NCI-H1417 (cell line): ENCODE measurements around the gene KRT36.

Source experiments
- DNase-seq, 3 experiments: peaks; one replicate each; lab custom pipeline; 2025; lab: John Stamatoyannopoulos, UW

KRT36 gene

DNA sequence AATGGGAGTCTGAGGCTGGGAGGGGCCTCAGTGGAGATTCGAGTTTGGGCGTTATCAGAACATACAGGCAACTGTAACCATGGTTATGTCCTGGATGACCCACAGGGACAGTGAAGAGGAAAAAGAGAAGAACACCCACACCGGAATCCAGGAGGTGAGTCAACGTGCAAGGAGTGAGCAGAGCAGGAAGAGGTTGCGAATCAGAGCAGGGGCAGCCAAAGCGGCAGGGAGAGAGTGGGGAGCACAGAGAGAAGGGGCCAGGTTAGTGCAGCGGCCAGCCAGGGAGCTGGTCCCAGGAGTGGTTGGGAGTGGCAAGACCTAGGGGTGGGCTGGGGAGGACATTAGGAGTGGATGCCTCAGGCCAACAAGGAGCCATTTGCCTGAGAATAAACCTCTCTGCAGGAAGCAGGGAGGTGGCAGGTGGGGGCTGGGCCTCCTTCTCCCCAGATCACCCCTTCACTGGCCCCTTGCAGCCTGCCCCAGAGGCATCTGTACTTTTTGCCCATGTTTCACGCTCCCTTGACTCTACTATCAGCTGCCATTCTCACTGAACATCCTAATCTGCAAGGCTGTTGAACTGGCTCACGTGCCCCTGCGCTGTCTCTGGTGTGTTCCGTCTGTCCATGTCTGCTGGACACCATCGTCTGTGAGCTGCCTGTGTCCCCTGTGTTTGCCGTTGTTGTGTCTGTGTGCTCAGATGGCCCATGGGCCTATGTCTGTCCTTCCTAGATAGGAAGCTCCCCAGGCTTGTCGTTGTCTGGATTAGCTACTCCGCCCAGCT lies 10.6 kb upstream of the KRT36 start:
- DNase-seq = no peak

DNA sequence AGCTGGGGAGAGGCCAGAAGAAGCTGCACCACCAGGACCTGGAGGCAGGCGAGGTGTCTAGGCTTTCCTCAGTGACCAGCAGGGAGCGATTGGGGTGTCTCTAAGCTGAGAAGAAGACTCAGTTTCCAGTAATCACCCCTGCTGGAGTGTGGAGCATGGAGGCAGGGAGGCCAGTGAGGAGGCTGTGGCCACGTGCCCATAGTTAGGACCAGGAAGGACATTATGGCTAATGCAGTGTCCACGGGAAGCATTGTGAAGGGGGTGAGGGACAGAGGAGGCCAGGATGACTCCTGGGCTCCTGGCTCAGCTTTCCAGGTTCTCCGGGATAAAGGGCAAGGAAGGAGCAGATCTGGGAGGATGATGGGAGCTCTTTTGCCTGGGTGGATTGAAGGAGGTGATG lies 10.0 kb upstream of the KRT36 start:
- no peak for DNase-seq

DNA sequence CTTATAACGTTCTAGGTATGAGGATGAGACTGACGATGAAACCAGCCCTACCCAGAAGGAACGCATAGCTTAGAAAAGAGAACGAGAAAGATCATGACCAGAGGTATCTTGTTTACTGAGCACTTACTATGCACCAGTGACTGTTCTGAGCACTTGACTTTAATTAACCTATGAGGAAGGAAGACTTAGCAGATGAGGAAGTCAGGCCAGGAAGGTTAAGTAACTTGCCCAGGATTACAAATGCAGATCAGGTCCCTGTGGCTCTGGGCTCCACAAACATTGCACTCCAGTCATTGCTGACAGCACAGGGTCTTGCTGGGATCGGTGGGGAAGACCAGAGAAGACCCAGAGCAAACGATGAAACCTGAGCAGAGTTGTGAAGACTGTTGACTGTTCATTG lies 8.6 kb upstream of the KRT36 start:
- DNase-seq = no peak

DNA sequence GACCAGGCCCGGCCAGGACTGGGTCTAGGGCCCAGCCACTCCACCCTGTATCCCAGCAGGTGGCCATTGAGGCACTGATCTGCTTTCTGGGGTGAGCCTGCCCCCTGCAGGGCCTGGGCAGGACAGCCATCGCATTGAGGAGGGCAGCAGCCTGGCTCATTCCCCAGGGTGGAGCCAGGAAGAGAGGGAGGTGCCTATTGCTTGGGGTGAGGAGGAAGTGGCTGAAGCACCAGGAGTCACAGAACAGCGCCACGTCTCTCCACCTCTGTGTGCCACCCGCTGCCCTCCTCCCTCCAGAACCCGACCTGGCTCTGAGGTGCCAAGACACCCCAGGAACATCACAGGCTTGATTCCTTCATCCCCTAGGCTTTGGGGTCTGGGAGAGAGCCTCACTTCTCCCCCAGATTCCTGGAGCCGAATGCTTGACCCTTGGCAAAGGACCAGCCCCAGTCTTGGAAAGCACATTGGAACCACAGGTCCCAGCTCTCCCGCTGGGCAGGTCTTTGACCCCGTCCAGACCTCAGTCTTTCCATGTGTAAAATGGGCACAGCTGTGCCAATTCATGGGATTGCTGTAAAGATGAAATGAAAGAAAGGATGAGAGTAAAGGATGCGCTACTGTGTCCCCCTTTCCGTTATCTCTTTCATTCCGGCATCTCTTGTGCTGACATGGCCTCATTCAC lies 7.2 kb upstream of the KRT36 start:
- peak in 2 of 3 experiments; percentile 11 to 38 for DNase-seq

DNA sequence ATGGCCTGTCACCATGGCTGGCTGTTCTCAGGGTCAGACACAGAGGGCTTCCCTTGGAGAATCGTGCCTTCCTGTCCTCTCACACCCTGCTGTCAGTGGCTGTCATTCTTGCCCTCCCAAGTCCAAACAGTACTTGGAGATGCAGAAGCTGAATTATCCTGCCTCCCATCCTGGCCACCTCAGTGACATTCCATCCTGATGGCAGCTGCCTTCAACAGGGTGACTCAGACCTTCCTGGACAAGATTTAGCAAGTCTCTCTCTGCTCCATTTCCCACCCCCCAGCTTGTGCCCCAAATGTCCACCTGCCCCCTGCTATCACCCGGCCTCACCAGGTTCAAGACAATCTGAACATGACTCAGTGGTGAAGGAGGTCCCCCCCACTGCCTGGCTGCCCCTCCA lies 4.8 kb upstream of the KRT36 start:
- DNase-seq = no peak

DNA sequence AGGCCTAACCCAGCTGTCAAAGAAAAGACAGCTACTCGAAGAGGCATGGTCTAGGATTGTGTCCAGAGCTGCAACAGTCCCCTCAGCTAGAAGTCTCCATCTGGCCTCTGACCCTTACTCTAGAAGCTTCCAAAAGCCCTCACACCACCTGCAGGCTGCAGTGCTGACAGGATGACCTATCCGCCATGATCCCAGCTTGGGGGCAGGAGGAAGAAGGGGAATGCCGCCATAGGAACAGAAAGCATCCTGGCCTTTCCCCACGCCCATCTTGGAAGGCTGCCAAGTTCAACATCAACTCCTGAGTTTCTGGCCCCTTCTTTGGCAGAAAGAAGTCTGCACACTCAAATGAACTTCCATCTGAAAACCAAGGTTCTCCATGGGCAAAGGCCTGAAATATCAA lies 3.1 kb upstream of the KRT36 start:
- DNase-seq = peak; percentile 42 to 84 (median 62)

DNA sequence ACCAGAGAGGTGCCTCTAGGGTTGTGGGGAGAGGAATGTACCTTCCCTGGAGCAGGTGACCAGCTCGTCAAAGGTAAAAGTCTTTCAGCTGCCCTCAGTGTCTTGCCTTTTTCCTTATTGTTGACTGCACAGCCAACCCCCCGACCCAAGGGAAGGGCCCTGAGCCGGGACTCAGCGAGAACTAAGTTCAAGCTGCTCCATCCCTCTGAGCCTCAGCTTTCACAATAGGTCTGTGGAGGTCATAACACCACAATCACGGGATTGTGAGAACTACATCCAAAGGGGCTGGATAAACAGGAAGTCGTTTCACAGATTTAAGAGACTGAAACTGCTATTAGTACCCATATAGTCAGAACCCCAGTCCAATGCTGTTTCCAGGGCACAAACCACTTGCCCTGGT lies 2.6 kb upstream of the KRT36 start:
- DNase-seq = no peak

DNA sequence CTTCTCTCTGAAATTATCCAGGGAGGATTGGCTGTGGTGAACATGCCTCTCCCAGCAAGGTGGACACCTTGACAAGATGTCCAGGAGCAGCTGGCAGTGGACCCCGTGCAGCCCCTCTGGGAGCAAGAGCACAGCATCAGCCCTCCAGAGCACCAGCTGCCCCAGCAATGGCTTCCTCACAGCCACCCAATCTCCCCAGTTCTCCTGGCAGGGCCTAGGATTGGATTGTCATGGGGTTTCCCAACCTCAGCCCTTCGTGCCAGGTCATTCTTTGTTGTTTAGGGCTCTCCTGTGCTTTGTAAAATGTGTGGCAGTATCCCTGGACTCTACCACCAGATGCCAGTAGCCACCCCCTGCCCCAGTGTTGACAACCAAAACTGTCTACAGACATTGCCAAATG lies 1.8 kb upstream of the KRT36 start:
- DNase-seq = no peak

DNA sequence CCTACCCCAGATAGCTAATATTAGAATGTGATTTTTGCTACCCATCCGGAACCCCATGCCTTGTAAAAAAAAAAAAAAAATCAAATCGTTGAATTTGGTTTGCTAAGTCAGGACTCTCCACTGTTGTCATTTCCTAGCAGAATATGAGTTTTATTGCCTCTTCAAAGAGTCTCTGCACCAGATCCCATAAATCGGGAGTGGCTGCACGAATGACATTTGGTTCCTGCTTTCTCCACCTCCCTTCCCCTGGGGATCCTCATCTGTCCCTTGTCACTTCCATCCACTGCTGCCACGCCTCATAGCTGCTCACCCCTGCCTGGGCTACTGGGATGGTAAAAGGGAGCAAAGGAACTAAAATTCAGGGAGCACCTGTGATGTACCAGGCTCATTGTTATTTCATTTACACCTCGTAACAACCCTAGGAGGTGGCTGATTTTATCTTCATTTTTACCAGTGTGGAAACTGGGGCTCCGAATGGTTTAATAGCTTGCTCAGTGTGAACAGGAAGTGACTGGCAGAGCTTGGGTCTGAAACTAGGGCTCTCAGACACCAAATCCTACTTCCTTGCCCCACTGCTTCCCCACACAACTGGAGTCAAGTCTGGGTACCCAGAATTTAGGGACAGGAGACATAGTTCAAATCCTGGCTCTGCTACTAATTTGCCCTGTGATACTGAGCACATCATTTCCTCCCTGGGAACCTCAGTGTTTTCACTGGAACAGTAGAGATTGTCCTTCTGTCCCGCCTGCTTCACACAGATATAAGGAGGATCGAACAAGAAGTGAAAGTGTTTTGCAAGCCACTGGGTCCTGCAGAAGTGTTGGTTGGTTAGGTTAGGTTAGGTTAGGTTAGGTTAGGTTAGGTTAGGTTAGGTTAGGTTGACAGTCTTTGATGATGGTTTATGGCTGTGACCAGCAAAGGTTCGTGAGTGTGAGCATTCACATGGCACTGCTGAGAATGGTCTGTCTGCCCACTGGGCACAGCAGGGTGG lies 585 bp upstream of the KRT36 start:
- DNase-seq = peak in 1 of 3 experiments; percentile 72

DNA sequence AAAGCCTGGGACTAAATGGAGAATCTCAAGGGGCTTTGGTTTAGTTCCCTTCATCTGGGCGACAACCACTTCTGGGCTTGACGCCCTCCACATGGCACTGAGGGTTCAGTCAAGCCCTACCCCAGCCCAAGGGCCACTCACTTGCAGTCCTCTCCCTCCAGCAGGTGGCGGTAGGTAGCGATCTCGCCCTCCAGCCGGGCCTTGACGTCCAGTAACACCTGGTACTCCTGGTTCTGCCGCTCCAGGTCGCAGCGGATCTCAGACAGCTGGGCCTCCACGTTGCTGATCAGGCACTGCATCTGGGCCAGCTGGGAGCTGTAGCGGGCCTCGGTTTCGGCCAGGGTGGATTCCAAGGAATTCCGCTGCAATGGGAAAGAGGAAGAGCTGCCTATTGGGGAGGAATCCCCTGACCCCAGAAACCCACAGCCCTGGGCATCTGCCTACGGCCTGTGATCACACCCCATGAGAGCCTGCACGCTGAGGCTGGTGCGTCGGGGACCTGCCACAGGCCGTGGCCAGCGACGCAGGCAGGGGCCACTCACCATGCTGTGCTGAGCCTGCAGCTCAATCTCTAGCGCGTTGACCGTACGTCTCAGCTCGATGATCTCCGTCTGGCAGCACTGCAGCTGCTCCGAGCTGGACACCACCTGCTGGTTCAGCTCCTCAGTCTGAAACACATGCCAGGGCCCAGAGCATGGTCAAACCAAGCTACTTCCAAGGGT lies 2.7 kb downstream of the KRT36 start:
- no peak for DNase-seq

DNA sequence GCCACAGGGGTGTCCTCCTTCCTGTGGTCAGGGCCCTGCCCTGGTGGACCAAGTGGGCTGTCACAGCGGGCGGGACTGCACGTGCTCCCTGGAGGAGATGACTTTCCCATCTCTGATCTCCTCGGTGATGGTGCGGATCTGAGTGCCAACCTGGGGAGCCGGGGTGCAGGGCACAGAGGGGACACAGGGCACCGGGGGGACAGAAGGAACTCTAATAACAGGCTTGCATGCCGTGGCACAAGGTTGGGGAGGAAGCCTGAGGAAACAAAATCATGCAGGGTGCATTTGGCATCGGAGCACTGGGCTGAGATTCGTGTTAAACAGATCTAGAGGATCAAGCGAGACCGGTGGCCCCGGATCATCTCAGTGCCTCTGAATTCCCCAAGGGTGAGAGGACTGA lies 3.4 kb downstream of the KRT36 start:
- DNase-seq = no peak

DNA sequence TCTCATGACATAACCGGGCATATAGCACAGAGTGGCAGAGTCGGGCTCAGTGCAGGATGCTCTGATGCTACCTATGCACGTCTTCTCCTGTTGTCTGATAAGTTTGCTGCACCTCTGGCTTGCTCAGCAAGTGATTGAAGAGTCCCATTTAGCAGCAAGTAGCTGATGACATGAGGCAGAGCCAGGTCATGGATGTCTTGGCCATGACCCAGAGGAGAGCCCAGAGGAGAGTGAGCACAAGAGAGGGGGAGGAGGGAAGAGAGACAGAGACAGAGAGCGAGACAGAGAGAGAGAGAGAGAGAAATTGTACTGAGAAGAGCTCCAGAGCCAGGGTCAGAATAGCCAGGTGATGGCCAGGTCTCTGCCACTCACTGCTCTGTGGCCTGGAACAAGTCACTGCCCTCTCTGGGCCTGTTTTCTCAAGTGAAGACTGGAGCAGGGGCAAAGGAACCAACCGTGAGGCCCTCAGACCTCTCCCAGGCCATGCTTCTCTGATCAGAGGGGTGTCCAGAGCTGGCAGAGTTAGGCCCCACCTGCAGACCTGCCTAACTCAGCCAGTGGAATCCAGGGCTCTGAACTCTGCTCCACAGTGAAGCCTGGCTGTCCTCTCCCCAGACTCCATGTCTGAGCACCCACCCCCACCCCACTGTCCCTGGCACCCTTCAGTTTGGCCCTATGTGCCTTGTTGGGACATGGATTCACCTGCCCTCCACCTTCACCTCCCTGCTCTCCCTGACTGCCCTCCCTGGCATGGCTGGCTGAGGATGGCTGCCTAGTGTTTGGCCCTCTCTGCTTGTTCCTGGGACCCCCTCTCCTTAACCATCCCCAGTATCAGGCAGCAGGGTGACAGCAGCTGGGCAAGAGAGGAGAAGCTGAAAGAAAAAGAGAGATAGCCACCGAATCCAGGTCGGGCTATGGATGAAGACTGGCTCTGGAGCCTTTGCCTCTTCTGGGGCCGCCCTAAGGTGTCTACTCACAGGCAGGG lies 4.5 kb downstream of the KRT36 start:
- no peak for DNase-seq

DNA sequence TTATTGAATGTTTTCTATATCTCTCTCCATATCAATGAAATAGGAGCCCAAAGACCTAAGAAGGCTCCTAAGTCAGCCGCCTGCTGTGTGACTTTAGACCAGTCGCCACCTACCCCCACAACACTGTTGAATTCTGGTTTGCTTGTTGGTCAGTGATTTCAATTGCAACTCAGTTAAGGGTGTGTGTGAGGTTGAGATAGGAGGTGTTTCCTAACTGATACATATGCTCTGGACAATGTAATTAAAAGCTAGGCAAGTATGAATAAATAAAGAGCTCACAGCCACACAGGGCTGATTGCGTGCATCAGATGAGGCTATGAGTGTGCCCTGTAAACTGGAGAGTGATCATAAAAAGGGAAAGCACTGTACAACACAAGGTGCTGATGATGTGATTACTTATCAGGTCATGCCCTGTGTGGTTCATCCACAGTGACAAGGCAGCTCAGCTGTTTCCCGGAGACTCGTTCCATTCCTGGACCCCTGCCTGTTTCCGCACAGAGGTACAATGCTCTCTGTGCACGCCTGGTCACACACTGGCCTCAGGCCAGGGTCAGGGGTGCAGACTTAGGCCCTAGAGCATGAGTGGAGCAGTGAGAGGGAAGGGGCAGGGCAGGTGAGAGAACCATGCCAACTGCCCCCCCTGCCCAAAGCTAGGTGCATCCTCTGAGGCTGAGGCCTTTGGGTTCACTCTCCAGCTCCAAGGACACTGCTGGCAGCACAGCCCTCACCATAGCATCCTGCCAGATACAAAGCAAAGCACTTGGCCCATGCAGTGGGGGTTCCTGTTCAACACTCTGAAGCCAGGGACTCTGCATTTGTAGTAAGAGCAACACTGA lies 5.5 kb downstream of the KRT36 start:
- no peak for DNase-seq

DNA sequence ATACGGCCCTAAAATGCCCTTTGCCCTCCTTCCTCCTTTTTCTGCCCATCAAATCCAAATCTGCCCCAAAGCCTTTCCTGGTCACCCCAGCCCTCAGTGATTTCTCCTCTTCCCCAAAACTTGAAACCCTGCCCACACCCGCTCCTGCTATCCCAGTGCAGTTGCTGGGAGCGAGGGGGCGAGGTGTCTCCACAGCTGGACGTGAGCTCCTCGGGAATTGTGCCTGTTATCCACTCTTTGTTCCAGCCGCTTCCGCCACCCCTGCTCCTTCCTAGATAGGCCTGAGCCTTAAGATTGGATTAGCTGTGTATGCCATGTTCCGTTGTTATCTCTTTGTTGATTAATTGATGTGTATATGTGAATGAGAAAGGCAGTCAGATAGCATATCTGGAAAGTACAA lies 6.2 kb downstream of the KRT36 start:
- no peak for DNase-seq

DNA sequence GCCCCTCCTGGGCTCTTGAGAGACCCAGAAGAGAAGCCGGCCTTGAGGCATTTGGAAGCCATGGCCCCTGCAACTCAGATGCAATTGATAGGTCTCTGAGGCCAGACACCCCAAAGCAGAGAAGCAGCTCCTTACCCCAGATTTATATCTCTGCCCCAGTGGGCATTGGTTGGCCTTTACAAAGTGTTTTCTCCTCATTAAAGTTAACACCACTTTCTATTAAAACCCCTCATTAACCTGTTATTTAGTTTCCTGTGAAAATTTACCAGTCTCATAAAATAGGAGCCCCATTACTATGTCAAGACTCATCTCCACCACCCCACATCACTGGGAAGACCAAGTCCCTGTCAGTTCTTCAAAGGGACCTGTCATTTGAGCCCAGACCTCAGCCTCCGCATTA lies 8.7 kb downstream of the KRT36 start, which contains the start of gene KRT35:
KRT35 (minus strand) TSS at position 116 of the 400 bp plus-strand sequence; CDS start at position 62, 54 bp downstream.
- DNase-seq = no peak

DNA sequence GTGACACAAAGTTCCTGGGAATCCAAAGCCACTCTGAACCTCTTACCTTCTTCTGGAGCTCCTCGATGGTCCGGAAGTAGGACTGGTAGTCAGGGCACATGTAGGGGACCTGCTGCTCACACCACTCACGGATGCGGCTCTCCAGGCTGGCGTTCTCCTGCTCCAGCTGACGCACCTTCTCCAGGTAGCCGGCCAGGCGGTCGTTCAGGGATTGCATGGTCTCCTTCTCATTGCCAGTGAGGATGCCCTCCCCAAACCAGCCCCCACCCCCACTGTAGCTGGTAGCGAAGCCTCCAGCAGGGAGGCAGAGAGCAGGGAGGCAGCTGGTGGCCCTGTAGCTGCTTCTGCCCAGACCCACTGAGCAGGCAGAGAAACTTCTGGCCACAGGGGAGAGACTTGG lies 9.1 kb downstream of the KRT36 start:
- DNase-seq = no peak

DNA sequence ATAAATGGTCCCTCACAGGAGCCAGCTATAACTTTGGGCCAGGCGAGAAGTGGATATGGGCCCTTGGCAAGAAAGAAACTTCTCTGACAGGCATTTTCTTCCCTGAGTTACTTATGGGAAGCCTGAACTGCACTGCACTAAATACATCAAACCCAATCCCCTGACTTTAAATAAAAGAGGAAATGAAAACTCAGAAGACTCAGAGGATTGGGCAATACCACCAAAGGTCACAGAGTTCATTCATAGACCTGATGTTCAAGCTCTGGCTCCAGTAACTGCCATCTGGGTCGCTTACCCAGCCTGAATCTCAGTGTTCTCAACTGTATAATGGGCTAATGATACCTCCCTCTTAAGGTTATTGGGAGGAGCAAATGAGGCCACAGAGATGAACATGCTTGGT lies 9.6 kb downstream of the KRT36 start:
- DNase-seq = no peak

DNA sequence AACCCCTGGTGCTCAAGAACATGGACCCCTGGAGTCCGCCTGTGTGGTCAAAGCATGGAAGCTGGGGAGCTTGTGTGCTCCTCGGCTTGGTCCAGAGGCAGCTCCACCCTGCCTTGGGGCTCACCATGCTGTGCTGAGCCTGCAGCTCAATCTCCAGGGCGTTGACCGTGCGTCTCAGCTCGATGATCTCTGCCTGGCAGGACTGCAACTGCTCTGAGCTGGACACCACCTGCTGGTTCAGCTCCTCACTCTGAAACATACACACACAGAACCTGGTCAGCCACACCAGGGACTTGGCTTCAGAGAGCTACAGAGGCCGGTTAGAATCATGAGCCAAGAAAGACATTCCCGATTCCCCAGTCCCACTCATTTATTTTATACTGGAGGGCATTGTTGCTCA lies 11.5 kb downstream of the KRT36 start:
- DNase-seq = no peak
